Fibroblast of skin of left quadriceps (primary cell): Measurements from ENCODE around the gene GGA1.
"Not testable (repeated sequence)": the region's sequence is repeated elsewhere in the genome, so short reads cannot be mapped to it uniquely, and the experiment has no call there.

Experiments used
- DNase-seq, 2 experiments: peaks; one replicate each; pipeline ENCODE4 v3.0.0-alpha.2; 2013; ENCODE audit warnings: low read depth in 2 of 2

GGA1 gene

DNA sequence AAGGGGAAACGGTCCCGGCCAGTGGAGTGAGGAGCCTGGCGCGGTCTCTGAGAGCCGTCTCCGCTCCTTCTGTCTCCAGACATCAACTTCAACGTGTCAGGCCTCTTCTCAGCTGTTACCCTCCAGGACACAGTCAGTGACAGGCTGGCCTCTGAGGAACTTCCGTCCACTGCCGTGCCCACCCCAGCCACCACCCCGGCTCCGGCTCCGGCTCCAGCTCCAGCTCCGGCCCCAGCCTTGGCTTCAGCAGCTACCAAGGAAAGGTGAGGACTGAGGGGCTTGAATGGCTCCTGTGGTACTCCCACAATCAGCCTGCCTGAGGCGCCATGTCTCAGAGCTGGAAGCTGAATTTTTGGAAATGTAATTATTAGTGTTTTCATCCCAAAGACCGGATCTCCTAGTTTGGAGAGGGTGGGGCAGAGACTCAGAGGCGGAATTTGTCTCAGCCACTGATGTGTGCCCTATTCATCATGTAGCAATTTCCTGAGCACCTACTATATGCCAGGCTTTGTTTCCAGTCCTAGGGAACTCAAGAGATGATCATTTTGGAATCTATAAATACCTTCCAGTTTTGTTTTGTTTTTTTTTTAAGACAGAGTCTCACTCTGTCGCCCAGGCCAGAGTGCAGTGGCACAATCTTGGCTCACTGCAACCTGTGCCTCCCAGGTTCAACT lies 42.0 kb downstream of the GGA1 start:
- no peak for DNase-seq

DNA sequence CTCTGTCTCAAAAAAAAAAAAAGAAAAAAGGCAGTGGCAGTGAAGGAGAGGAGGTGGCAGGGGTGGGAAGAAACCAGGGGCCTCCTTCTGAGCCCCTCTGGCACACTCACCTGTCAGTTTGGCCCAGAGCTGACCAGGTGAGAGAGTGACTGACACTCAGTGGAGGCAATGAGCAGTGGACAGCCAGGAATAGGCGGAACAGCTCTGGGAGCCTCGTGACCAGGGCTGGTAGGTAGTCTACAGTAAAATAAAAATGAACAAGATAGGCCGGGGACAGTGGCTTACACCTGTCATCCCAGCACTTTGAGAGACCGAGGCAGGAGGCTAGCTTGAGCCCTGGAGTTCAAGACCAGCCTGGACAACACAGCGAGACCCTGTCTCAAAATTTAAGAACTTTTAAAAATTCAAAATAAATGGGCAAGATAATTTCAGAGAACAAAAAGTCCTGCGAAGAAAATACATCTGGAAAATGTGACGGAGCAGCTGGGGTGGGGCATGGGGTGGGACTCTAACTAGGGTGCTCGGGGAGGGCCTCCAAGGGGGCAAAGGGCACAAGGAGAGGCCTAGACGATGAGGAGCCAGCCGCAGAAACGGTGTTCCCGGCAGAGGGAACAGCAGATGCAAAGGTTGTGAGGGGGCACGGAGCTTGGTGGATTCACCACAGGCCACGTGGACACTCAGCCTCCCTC lies 46.1 kb downstream of the GGA1 start:
- DNase-seq: no peak

DNA sequence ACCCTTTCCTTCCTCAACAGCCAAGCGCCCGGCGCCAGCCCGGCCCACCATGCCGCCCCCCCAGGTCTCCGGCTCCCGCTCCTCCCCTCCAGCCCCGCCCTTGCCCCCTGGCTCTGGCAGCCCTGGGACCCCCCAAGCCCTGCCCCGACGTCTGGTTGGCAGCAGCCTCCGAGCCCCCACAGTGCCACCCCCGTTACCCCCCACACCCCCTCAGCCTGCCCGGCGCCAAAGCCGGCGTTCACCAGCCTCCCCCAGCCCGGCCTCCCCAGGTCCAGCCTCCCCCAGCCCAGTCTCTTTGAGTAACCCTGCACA lies 46.6 kb downstream of the GGA1 start:
- no peak for DNase-seq

DNA sequence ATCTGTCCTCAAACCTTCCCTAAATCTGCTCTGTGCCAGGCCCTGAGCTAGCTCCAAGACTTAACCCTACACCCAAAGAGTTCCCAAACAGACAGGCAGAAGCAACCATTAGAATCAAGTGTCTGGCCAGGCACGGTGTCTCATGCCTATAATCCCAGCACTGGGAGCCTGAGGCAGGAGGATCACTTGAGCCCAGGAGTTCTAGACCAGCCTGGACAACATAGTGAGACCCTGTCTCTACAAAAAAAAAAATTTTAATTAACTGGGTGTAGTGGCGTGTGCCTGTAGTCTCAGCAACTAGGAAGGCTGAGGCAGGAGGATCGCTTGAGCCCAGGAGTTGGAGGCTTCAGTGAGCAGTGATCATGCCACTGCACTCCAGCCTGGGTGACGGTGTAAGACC lies 47.9 kb downstream of the GGA1 start:
- DNase-seq: not testable (repeated sequence)

DNA sequence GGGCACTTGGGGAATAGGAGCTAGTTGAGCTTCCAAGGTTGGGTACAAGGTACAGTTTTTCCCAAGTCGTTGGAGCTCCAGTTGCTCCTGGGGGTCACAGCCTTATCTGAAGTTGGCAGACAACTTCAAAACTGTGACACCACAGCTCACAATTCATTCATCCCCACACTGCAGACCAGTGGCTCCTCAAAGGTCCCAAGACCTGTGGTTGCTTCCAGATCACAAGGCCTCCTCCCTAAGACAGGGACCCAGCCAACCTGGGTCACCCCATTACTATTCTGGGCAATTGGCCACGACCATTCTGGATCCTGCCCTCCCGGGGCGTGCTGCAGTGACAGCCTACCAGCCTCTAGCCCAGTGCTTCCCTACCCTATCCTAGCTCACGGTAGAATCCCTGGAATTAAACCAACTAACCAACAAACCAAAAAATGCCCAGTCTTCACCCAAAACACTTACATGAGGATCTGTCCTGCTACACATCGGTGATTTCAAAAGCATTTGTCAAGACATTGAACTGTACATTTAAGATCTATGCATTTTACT lies 49.0 kb downstream of the GGA1 start:
- no peak for DNase-seq

DNA sequence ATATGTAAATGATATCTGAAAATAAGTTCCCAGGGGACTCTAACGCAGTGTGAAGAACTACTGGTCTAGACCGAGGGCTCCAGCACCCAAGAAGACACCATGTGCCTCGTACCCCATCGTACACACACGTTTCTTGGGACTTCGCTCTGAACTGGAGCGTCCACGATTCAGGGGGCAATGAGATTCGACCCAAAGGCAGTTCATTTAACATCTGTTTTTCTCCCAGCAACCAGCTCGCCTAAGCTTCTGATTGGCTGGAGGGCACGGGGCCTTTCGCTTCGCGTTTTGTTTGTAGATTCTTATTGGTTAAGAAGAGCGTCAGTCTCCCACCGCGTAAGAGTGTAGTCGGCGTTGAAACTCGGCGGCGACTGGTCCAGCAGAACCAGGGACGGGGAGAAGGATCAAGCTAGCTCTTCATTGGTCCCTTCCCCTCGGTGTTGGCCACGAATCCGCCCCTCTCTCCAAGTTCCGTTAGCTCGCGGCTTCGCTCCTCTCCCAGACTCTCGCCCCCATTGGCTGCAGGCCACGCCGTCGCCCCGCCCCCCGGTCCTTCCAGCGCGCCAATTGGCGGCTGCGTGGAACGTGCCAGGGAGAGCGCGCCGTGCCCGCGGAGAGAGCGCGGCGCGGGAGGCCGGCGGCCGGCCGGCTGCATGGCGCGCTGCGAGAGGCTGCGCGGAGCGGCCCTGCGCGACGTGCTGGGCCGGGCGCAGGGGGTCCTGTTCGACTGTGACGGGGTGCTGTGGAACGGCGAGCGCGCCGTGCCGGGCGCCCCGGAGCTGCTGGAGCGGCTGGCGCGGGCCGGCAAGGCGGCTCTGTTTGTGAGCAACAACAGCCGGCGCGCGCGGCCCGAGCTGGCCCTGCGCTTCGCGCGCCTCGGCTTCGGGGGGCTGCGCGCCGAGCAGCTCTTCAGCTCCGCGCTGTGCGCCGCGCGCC lies 49.8 kb downstream of the GGA1 start, which contains the start of gene PDXP:
Gene PDXP, plus strand, starts transcription at position 591 of the 933 bp plus-strand sequence. Its CDS starts 60 bp downstream, at position 651.
- DNase-seq: peak; percentile 100

DNA sequence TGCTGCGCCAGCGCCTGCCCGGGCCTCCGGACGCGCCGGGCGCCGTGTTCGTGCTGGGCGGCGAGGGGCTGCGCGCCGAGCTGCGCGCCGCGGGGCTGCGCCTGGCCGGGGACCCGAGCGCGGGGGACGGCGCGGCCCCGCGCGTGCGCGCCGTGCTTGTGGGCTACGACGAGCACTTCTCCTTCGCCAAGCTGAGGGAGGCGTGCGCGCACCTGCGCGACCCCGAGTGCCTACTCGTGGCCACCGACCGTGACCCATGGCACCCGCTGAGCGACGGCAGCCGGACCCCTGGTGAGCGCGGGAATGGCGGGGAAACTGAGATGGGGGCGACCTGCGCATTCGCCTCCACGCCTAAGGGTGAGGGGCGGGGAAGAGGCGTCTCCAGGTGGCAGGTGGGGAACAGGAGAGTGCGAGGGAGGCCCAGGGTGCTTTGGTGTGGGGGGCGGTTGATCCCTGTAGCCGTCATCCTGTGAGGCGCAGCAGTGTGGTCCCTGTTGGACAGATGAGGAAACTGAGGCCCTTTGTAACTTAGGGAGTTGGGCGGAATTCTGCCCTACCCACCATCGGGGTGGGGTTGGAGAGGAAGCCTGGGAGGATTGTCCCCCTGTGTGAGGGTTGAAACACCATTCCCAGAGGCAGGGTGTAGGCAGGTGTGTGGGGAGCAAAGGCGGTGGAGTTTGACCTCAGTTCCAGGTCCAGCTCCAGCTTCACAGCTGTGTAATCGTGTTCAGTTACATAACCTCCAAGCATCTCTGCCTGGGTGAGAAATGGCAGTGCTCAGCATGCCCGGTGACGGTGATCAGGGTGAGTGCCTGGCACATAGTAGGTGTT lies 50.6 kb downstream of the GGA1 start:
- no peak for DNase-seq

DNA sequence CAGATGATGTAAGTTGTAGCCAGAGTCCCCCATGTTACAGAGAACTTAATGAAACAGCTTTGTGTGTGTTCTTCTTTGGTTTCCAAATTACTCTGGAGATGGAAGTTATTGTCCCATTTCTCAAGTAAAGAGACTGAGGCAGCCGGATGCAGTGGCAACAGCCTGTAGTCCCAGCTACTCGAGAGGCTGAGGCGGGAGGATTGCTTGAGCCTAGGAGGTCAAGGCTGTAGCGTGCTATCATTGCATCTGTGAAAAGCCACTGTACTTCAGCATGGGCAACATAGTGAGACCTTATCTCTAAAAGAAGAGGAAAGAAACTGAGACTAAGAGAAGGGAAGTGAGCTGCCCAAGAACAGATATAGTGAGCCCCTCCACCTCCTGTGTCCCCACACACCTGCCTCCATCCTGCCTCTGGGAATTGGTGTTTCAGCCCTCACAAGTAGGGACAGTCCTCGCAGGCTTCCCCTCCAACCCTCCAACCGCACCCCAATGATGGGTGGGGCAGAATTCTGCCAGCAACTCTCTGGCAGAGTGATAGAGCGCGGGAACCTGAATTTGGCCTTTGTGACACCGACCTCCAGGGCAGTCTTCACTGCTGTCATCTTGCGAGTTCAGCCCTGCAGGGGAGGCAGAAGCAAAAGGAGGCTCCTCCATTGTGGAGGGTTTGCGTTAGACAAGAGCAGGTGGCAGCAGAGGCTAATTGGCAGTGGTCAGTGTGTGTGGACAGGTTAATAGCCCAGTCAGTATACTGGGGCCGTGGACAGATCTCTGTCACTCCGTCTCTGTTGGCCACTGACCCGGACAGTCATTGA lies 51.5 kb downstream of the GGA1 start:
- no peak for DNase-seq

DNA sequence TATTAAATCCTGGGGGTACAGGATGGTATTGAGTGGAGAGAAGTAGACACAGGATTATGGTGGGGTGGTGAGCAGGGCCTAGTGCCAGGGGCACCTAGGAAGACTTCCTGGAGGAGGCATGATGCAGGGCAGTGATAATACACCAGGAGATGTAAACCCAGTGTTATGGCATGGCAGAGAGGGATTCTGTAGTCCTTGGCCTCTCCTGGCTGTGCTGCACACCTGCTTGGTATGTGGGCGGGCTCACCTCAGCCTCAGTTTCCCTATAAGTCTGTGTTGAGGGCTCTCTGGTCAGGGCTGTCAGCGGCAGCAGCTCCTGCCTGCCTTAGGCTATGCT lies 52.0 kb downstream of the GGA1 start:
- DNase-seq: no peak

DNA sequence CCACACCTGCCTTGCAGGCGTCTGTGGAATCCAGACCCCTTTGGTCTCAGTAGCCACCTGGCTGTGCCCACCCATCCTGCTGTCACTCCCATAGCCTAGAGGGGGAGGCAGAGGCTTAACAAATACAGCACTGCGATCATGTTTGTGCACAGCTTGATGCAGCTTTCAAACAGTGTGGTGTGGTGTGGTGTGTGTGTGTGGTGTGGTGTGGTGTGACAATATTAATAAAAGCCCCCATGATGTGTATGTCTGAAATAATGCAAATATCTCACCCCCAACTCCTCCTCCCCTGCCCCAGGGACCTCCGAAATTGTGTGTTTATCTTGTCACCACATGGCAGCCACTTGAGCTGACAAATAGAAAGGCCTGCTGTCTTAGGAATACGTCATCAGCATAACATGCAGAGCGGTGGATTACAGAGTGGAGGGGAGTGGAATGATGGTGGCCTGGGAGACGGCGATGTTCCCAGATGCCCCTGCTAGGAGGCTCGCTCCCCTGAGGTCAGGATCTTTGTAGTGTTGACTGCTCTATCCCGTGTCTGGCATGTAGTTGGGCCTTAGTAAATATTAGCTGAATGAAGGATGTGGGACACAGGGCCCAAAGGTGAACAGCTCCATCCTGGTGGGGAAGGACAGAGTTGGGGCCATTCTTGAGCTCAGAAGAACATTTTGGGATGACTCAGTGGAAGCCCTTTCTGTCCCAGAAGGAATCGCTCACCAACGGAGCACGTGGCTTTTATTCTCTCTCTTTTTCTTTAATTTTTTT lies 52.7 kb downstream of the GGA1 start:
- DNase-seq: peak in 1 of 2 experiments; percentile 52

DNA sequence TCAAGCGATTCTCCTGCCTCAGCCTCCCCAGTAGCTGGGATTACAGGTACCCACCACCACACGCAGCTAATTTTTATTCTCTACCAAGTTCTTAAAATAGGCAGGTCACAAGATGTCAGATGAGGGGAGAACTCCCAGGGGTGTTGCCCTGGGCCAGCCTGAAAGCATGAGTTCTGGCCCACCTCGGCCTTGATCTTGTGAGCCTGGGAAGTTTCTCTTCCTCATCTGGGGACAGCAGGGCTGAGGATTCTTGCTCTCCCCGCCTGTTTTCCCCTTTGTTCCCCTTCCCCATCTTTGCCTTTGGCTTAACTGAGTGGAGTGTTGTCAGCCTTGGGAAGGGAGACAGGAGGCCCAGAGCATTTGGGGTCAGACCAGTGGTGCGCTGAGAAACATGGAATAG lies 53.4 kb downstream of the GGA1 start:
- no peak for DNase-seq

DNA sequence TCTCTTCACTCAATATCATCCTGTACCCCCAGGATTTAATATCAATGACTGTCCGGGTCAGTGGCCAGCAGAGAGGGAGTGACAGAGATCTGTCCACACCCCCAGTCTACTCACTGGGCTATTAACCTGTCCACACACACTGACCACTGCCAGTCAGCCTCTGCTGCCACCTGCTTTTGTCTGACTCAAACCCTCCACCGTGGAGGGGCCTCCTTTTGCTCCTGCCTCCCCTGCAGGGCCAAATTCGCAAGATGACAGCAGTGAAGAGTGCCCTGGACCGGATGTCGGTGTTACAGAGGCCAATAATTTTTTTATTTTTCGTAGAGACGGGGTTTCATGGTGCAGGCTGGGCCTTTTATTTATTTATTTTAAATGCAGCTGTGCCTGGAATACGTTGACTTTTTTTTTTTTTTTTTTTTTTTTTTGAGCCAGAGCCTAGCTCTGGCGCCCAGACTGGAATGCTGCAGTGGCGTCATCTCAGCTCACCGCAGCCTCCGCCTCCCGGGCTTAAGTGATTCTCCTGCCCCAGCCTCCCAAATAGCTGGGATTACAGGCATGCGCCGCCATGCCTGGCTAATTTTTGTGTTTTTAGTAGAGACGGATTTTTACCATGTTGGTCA lies 55.0 kb downstream of the GGA1 start:
- no peak for DNase-seq

DNA sequence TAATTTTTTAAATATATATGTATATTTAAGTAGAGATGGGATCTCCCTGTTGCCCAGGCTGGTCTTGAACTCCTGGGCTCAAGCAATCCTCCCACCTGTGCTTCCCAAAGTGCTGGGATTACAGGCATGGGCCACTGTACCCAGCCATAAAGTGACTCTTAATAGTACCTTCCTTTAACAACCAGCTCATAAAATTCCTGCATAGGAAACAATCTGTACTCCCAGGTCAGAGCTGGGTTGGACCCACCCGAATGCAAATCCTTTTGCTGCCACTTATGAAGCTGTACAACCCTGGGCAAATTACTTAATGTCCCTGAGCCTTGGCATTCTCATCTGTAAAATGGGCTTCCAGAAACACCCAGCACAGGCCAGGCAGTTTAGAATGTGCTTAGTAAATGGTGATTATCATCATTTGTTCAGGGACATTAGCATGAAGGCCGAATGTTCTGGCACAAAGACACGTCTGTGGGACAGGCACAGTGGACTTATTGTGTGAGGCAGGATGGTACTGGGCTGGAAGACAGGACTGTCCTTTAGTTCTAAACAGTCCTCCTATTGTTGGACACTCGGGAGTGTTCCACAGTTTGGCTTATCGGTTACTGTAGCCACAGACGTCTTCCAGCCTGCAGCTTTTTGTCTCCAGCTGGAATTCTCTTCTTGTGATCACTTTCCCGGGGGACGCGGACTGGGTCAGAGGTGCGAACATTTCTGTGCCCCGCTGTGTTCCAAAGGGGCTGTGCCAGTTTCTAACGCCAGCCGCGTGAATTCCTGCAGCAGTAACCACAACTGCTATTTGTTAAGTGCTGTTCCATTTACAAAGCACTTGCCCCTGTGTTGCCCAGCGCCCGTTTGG lies 55.8 kb downstream of the GGA1 start:
- DNase-seq: no peak

DNA sequence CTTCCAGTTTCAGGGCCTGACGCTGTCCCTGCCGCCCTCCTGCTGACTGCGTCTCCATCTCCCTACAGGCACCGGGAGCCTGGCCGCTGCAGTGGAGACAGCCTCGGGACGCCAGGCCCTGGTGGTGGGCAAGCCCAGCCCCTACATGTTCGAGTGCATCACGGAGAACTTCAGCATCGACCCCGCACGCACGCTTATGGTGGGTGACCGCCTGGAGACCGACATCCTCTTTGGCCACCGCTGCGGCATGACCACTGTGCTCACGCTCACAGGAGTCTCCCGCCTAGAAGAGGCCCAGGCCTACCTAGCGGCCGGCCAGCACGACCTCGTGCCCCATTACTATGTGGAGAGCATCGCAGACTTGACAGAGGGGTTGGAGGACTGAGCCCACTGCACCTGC lies 56.9 kb downstream of the GGA1 start:
- DNase-seq: no peak

DNA sequence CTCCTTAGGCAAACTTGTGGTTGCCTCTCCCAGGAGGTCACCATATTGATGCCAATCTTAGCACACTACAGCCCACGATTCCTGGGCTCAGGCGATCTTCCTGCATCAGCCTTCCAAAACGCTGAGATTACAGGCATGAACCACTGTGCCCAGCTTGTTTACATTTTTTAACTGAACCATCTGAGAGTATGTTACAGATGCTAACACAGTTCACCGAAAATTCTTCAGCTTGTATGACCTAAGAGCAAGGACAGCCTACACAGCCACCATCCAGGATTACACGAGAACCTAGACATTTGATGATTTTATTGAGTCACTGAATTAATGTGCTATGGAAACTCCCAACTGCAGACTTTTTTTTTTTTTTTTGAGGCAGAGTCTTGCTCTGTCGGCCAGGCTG lies 61.0 kb downstream of the GGA1 start:
- DNase-seq: no peak

DNA sequence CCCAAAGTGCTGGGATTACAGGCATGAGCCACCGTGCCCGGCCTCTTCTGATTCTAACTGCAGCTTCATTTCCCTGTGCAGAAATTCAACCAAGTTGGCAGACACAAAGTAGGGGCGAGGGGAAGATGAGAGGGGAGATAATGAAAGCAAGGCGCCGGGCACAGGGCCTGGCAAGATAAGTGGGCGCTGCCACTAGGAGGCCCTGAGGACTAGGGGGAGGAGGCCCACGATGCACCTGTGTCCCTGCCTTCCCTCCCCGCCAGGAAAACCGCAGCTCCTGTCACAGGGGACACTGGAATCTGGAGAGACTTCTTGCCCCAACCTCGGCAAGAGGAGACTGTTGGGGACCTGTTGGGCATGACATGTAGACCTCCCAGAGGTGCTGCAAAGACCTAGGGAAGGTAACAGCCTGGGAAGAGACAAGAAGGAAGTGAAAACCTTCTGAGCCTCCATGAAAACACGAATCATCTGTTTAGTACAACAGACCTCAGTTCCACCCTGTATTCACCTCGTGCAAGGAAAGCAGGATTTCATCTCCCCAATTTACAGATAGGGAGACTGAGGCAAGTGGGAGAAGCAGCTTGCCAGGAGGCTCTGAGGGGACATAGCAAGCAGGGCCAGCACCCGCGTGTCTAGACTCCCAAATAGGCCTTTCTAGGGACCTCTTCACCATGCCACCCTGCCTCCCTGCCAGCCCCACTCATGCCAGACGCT lies 63.7 kb downstream of the GGA1 start:
- DNase-seq: no peak

DNA sequence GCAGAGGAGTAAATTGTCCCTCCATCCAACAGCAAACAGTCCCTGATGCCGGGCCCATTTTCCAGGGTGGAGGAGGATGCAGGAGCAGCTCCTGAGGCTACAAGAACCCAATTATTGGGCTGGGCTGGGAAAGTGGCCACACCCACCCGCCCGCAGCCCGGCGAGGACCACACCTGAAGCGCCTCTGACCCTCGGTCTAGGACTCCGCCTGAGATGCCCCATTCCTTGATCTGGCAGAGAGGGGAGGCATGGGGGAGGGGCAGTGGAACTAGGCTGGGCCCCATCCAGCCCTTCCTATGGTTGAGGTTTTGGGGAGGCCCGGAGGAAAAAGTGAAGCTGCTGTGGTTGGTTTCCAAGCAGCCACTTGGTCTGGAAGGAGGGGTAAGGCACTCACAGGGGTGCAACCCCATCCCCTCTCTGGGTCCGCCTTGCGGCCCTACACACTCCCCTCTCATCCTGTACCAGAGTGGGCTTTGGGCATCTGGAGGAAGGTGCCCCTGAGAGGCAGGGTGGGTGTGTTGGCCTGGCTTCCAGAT lies 64.4 kb downstream of the GGA1 start:
- DNase-seq: no peak

DNA sequence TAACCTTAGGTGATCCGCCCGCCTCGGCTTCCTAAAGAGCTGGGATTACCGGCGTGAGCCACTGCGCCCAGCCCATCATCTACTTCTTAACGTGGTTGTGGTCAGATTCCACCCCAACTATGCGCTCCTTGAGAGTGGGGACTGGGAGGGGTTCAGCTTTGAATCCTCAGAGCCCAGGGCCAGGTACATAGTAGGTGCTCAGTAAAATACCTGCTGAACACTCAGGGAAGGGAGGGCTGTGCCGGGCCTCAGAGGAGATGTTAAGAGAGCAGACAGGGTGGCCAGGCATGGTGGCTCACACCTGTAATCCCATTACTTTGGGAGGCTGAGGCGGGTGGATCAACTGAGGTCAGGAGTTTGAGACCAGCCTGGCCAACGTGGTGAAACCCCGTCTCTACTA lies 65.6 kb downstream of the GGA1 start:
- no peak for DNase-seq
